ENCODE measurements around the gene WBP1.
"Not testable (repeated sequence)": the region's sequence is repeated elsewhere in the genome, so short reads cannot be mapped to it uniquely, and the experiment has no call there.

The WBP1 gene

DNA sequence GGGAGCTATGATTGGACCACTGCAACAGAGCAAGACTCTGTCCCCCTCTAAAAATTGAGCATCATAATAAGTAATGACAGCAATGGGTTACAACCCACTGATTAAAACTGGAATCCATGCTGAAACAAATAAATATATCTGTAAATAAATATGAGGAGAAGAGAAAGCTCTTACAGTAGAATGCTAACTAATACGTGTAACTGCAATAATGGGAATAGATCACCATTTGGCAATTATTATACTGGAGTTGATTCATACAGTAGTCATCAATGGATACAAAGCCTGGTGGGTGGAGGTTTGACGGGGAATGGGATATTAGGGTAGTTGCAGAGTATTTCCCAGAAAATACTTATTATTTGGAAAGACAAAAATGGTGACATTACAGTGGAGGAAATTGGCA lies 9.5 kb upstream of the WBP1 start:
- in situ Hi-C loops (cut with HindIII; ENCODE audit: low sequenced_read_pairs) = no loop called here

GRCh38 chr2:74450570-74451190 lies 7.6 kb upstream of the WBP1 start:
- in situ Hi-C loops (cut with HindIII; ENCODE audit: low sequenced_read_pairs) = no loop called here

- in situ Hi-C loops (cut with HindIII; ENCODE audit: low sequenced_read_pairs) = no loop called here
Measured at GRCh38 chr2:74454654-74455511, 3.4 kb upstream of the WBP1 start, which contains the start of gene INO80B. Gene INO80B, plus strand, starts transcription at chr2:74455087. Its CDS starts 30 bp downstream, at chr2:74455117.

GRCh38 chr2:74457129-74457548 lies 1.1 kb upstream of the WBP1 start:
- in situ Hi-C loops (cut with HindIII; ENCODE audit: low sequenced_read_pairs) = no loop called here

- in situ Hi-C loops (cut with HindIII; ENCODE audit: low sequenced_read_pairs) = no loop called here
Measured at GRCh38 chr2:74457549-74458131, 598 bp upstream of the WBP1 start.

DNA sequence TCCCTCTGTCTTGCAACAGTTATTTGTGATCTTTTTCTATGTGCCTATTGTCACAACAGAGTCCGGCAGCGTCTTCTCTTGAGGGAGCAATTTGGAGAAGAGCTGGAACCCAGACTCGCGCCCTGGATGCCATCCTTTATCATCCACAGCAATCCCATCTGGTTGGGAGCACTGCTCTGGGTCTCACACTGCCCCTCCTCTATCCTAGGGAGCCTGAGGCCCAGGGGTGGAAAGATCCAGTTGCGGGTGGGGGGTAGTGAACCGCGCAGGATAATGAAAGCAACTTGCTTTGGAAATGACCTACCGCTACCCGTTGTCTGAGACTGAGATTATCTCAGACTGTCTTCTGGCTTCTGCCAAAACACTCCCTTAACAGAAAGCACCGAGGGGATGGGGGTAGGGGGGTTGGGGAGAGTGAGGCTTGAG lies 713 bp downstream of the WBP1 start:
- in situ Hi-C loops (cut with HindIII; ENCODE audit: low sequenced_read_pairs) = no loop called here

GRCh38 chr2:74459503-74460118 lies 1.4 kb downstream of the WBP1 start:
- in situ Hi-C loops (cut with HindIII; ENCODE audit: low sequenced_read_pairs) = not testable (repeated sequence)

- in situ Hi-C loops (cut with HindIII; ENCODE audit: low sequenced_read_pairs) = not testable (repeated sequence)
Measured at GRCh38 chr2:74460187-74460586, 1.9 kb downstream of the WBP1 start.

DNA sequence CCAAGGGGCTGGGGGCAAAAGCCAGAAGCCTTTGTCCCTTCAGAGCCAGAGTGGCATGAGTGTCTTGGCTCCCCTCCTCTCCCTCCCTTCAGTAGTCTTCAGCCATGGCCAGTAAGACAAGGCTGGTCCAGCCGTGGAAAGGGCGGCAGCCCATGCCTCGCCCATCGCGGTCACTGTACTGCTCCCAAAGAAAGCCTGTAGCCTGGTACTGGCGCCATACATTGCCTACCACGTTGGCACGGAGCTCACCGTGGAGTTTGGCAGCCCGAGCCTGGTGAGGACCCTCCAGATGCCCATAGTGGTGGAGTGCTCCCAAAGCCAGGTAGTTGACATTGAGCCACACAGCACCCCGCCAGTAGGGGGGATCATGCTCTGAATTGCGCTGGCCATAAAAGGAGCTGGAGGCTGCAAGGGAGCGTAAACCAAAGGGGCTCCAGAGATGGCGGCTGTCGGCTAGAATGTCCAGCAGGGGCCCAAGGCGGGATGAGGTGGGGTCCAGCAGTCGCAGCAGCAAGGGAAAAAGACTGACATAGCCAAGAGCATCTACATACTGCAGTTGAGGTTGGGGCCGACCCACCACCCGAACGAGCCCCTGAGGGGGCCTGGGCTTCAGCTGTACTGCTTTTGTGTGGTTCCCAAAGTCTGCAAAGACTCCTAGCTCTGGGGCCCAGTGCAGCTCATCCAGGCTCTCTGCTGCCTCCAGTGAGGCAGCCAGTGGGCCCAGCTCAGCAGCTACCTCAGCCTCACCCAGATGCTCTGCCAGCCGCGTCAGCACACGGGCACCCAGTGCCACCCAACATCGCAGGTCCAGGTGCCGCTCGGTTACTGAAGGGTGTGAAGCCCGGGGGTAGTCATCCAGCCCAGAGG lies 3.2 kb downstream of the WBP1 start:
- in situ Hi-C loops (cut with HindIII; ENCODE audit: low sequenced_read_pairs) = no loop called here

DNA sequence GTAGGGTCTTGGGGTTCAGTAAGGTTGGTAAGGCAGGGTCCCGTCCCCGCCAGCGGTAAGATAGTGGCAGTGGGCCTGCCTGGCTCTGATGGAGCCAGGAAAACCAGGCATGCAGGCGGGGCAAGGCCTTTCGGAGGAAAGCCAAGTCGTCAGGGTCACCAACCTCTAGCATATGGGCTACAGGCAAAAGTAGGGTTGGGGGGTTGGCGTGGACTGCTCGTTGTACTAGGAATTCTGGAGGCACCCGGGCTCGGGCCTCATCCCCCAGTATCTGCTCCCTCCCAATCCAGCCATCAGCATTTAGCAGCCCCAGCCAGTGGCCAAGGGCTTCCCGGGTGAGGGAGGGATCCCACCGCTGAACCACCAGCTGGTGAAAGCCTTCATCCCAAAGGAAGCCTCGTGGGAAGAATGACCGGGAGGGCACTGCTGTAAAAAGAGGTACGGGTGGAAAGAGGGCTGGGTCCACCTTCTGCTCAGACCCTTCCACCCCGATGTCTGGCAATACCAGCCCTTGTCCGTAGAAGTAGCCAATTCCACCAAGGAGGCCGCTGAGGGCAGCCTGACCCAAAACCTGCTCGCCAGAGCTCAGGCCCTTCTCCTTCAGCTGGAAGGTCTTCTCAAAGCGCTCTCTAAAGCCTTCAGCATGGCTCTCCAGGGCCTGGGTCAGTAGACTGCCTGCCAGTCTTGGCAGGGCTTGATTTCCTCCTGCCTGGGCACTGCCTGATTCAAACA lies 4.0 kb downstream of the WBP1 start:
- in situ Hi-C loops (cut with HindIII; ENCODE audit: low sequenced_read_pairs) = no loop called here

DNA sequence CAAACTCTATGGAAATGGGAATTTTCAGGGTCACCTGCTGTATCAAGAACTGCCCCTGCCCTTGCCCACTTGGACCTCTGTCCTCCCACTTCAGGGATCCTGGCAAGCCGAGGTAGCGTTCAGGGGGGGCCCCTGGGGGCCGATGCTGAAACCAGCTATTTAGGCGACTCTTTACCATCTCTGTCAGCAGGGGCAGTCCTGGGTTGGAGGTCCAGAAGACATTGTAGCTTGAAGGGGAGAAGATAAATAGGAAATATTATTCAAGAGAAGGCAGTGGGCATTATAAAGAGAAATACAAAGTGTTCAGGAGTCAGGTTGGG lies 4.5 kb downstream of the WBP1 start:
- in situ Hi-C loops (cut with HindIII; ENCODE audit: low sequenced_read_pairs) = no loop called here

DNA sequence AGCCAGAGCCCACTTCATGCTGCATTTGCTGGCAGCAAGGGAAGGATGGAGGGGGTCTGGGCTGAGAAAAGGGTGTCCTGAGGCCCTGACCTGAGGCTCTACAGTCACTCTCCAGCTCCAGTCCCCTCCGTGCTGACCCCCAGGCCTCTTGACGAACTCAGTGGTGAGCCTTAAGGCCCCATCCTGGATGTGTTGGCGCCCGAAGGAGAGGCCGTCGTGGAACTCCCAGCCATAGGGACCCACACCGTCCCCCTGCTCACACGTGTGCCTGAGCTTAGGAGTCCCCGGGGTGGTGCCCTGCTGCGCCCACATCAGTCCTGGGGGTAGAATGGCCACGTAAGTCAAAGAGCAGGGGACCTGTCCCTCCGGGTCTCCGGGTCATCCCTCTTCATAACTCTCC lies 6.2 kb downstream of the WBP1 start:
- in situ Hi-C loops (cut with HindIII; ENCODE audit: low sequenced_read_pairs) = no loop called here

DNA sequence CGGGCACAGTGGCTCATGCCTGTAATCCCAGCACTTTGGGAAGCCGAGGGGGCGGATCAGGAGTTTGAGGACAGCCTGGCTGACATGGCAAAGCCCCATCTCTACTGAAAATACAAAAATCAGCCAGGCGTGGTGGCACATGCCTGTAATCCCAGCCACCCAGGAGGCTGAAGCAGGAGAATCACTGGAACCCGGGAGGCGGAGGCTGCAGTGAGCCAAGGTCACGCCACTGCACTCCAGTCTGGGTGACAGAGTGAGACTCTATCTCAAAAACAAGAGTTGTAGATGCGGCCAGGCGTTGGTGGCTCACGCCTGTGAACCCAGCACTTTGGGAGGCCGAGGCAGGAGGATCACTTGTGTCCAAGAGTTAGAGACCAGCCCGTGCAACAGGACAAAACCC lies 12.5 kb downstream of the WBP1 start:
- in situ Hi-C loops (cut with HindIII; ENCODE audit: low sequenced_read_pairs) = not testable (repeated sequence)

- in situ Hi-C loops (cut with HindIII; ENCODE audit: low sequenced_read_pairs) = no loop called here
Measured at GRCh38 chr2:74471332-74472065, 13.3 kb downstream of the WBP1 start.

DNA sequence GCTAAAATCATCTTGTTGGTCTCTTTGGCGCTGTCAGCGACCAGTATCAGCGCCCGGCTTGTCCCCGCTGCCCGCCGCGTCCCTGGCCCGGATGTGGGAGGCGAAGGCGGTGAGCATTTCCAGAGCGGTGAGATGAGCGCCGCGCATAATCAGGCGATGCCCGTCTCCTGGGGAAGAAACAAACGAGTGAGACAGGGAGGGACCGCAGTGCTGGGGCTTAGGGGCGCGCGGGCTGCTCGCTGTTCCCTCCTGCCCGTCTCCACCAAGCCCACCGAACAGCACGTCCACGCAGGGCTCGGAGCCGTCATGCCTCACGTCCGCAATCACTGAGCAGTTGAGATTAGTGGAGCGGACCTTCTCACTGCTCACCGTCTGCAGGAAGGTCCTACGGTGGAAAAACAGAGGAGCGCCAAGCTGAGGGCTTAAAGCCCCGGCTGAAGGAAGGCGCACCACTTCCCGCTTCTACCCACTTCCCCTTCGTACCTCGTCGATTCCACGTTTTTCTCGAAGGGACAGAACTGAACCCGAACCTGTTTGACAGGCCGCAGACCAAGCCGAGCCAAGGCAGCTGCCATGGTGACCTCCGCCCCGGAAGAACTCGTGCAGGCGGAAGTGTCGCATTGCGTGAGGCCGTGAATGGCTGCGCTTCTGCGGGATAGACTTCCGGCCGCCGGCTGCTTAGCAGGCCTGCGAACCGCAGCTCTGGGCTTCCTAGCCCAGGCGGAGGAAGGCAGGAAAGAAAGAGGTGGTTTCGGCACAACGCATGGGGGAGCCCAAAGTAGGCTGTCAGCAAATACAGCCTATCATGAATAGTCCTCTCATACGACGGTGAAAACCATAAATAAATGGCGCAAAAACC lies 14.1 kb downstream of the WBP1 start, which contains the start of gene MRPL53:
MRPL53 (minus strand) TSS at position 595 of the 859 bp plus-strand sequence; CDS start at position 575, 20 bp downstream.
- in situ Hi-C loops (cut with HindIII; ENCODE audit: low sequenced_read_pairs) = no loop called here

DNA sequence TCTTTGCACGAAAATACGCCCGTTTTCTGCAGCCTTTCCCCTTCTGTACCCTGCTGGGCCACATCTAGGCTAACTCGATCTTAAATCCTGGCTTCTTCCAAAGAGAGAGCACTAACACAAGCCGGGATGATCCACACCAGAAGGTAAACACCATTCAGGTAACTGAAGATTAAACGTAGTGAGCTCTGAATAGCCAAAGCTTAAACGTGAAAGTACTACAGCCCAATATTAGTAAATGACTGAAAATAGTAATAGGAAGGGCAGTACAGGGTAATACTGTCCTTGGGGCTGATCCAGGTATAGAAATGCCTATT lies 14.7 kb downstream of the WBP1 start:
- in situ Hi-C loops (cut with HindIII; ENCODE audit: low sequenced_read_pairs) = no loop called here

DNA sequence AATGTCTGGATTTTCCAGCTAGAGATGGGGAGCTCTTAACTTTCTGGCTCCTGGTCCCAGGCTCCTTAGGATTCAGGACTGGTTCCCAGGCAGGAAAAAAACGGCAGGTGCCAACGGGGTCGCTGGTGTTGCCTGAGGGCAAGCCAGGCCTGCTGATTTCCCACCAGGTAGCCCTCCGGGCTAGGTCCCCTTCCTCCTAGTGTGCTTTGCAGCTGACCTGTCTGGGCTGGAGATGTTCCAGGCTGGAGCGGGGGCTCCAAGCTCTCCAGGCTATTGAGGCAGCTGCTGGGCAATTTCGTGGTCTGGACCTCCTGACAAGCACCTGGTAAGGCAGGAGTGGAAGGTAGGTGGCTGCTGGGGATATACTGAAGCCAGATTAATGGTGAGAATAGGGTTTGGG lies 16.2 kb downstream of the WBP1 start:
- in situ Hi-C loops (cut with HindIII; ENCODE audit: low sequenced_read_pairs) = no loop called here

GRCh38 chr2:74474899-74475298 lies 16.7 kb downstream of the WBP1 start:
- in situ Hi-C loops (cut with HindIII; ENCODE audit: low sequenced_read_pairs) = no loop called here

All from DLD1 (cell line).